Left ventricle myocardium inferior (tissue), 1 donor: Measurements from ENCODE around the gene TMEM212. TPM values are rescaled to one million over a fixed set of nuclear protein-coding genes. Genes with fewer than 3 reads are reported as not detected.
A peak's percentile ranks its signal among the peaks of the same experiment; 100 is the strongest.

Experiments
- DNase-seq: peaks from one replicate; pipeline ENCODE4 v3.0.0-alpha.2; 2020
- H3K27ac ChIP-seq: fragments of 200-600 bp; replicated peaks from 2 replicates; pipeline ENCODE4 v1.8.0; 2021
- H3K27me3 ChIP-seq: fragments of 200-600 bp; 2 replicates; pipeline ENCODE4 v1.8.0; 2021; ENCODE audit warnings: low read depth
- H3K36me3 ChIP-seq: fragments of 200-600 bp; 2 replicates; pipeline ENCODE4 v1.8.0; 2021
- H3K4me1 ChIP-seq: fragments of 200-600 bp; 2 replicates; pipeline ENCODE4 v1.8.0; 2021
- H3K4me3 ChIP-seq: fragments of 200-600 bp; 2 replicates; pipeline ENCODE4 v1.8.0; 2021; ENCODE audit warnings: mild to moderate bottlenecking, moderate library complexity
- H3K9me3 ChIP-seq: fragments of 200-600 bp; replicated peaks from 2 replicates; pipeline ENCODE4 v1.8.0; 2021
- intact Hi-C: fragments of 100-400 bp; cut with micrococcal nuclease; formaldehyde crosslinking; loops from one replicate; pipeline ENCODE4 v1.11.0; 2022
- total RNA-seq: library from RNA; stranded (reverse); fragmentation: NEBNext Ultra II Directional; extraction: Animal tissue kit (Norgen Biotek cat#: 25700); gene quantifications from one replicate; pipeline ENCODE4 v1.2.1, GENCODE V29; 2021
- TF ChIP-seq, protein P1 (sequence below): fragments of 200-600 bp; IDR thresholded peaks from 2 replicates; pipeline ENCODE4 v1.8.0; 2021; ENCODE audit warnings: antibody characterized with exemption, mild to moderate bottlenecking, borderline replicate concordance
- donor health status: DM: no; HTN: yes; CAD: no; lungs with severe emphysema.

TMEM212 gene
- total RNA-seq, 1 donor from 2014 or later: not detected

DNA sequence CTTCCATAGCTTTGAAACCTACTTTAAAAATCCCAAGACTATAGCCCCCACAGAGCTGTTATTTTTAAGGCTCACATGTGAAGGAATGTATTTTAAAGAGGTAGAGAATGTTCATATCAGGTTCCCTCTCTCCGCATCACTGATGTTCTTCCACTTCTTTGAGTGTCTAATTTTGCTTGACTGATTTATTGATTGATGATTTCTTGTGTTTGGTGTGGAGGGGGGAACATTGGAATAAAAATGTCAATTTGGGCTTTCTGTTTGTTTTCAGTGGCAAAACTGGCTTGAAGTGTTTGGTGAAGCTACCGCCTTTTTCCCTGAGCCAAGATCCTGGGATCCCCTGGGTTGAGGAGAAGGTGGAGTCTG, 2.7 kb upstream of the TMEM212 start:
- no peak for DNase-seq
- intact Hi-C loops: no loop called here
- Histone ChIP-seq H3K9me3 (no peaks in the 10 kb centered on the region), H3K27me3 (no peaks in the 10 kb centered on the region), H3K4me1 (peaks cover 72% of the 10 kb centered on the region), H3K27ac (peak overlapping the region; percentile 6), H3K4me3 (no peak overlapping the region), H3K36me3 (no peaks in the 10 kb centered on the region)
- TF ChIP-seq, protein P1, sequence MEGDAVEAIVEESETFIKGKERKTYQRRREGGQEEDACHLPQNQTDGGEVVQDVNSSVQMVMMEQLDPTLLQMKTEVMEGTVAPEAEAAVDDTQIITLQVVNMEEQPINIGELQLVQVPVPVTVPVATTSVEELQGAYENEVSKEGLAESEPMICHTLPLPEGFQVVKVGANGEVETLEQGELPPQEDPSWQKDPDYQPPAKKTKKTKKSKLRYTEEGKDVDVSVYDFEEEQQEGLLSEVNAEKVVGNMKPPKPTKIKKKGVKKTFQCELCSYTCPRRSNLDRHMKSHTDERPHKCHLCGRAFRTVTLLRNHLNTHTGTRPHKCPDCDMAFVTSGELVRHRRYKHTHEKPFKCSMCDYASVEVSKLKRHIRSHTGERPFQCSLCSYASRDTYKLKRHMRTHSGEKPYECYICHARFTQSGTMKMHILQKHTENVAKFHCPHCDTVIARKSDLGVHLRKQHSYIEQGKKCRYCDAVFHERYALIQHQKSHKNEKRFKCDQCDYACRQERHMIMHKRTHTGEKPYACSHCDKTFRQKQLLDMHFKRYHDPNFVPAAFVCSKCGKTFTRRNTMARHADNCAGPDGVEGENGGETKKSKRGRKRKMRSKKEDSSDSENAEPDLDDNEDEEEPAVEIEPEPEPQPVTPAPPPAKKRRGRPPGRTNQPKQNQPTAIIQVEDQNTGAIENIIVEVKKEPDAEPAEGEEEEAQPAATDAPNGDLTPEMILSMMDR: no peak

DNA sequence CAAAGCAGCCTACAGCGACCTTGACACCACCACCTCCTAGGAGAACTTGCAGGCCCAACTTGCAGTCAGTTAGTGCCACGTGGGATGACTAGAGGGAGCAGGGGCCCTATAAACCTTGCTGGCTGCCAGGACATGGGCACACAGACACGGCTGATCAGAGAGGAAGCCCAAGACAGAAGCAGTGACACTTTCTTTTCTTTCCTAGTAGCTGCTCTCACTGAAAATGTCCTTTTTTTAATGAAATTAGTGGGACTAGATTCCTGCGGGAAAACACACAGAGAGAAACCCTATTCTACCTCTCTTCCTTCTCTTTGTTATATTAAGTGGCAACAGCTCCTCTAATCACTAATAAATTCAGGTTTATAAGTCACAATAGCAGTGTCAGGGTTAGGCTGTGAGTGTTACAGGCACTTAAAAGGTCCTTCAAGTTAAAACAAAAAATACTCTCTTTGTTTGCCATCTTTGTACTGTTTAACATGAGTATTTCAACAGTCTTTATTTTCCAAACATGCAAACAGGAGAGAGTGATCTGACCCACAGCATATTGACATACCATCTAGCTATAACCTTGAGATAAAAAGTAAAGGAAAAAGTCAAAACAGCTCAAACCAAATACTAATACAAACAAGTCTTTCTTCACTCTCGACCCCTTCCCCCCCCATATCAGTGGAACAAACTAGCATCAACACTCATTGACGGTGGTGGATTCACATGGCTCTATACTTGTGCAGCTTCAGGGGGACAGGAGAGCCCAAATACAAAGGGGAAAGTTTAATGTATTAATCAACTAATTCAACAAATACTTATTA, 2.1 kb upstream of the TMEM212 start:
- peak overlapping the region; percentile 6 for H3K27ac ChIP-seq
- H3K4me3 ChIP-seq: no peak overlapping the region
- no peaks in the 10 kb centered on the region for H3K9me3 ChIP-seq
- intact Hi-C loops: no loop called here
- TF ChIP-seq, protein P1: no peak
- no peak for DNase-seq
- H3K36me3 ChIP-seq: no peaks in the 10 kb centered on the region
- peaks cover 66% of the 10 kb centered on the region for H3K4me1 ChIP-seq
- H3K27me3 ChIP-seq: no peaks in the 10 kb centered on the region

DNA sequence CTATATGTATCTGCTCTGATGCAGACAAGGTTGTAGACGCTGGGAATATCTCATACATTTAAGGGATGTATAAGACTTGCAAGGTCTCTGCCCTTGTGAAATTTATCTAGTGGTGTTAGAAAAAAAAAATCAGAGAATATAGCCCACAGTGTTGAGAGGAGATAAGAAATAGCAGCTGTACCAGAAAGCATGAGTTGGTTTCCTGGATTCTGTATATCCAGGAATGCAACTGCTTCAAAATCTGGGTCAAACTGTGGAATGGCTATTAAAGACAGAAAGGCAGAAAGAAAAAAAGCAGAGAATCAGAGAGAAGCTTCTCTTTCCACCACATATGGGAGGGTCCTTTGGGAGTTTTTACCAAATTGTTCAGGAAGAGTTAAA, 1.5 kb upstream of the TMEM212 start:
- H3K9me3 ChIP-seq: no peaks in the 10 kb centered on the region
- intact Hi-C loops: no loop called here
- TF ChIP-seq, protein P1: no peak
- no peak overlapping the region for H3K4me3 ChIP-seq
- peaks cover 63% of the 10 kb centered on the region for H3K4me1 ChIP-seq
- no peaks in the 10 kb centered on the region for H3K27me3 ChIP-seq
- peak overlapping the region; percentile 6 for H3K27ac ChIP-seq
- no peak for DNase-seq
- no peaks in the 10 kb centered on the region for H3K36me3 ChIP-seq

DNA sequence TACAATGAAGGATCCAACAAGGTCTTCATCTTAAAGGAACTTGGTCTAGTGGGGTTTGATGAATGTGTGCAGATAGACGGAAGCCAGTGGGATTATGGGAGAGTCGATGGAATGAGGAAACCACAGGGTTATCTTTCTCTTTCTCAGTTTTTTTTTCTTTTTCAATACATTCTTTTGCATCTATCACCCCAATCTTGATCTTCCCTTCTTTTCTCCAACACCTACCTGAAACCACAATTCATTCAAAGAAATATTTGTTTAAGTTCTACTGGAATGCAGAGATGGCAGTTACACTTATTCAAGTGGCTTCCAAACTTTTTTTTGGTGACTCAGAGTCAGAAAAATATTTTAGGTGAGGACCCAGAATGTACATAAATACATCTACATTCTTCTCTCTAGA, 1.7 kb downstream of the TMEM212 start:
- Histone ChIP-seq H3K9me3 (no peaks in the 10 kb centered on the region), H3K4me3 (no peak overlapping the region), H3K4me1 (peaks cover 44% of the 10 kb centered on the region), H3K36me3 (no peaks in the 10 kb centered on the region), H3K27me3 (no peaks in the 10 kb centered on the region), H3K27ac (no peak overlapping the region)
- intact Hi-C loops: no loop called here
- no peak for DNase-seq
- TF ChIP-seq, protein P1: no peak

DNA sequence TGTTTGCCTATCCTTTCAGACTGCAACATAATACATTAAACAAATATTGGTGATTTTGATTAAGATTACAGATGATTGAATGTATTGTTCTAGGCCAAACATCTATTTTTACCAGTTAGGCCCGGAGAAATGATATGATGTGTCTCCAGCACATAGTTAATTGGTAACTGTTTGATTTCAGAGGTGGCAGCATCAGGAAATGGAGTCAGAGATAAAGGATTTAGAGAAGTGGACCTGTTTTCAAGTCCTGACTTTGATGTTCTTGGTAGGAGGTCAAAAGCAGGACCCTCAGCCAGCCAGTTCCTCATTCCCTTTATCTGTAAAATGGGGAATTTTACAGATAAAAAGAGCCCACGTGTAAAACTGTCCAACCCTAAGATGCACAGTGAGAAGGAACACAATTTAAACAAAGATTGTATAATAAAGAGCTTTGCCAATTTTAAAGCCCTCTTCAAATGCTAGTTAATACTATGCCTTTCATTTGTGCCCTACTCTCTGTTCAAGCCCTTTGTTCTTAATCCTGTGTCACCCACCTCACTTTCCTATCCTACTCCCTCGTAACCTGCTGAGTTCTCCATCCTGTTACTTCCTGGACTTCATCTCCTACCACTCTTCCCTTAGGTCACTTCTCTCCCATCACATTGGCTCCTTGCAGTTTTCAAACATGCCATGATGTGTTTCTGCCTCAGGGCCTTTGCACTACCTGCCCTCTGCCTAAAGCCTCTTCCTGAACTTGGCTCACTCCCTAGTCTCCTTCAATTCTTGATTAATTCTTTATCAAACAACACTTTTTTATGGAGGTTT, 2.5 kb downstream of the TMEM212 start:
- DNase-seq: no peak
- Histone ChIP-seq H3K4me3 (no peak overlapping the region), H3K4me1 (peaks cover 44% of the 10 kb centered on the region), H3K27me3 (no peaks in the 10 kb centered on the region), H3K36me3 (no peaks in the 10 kb centered on the region), H3K9me3 (no peaks in the 10 kb centered on the region), H3K27ac (no peak overlapping the region)
- intact Hi-C loops: no loop called here
- TF ChIP-seq, protein P1: no peak
